ENCODE measurements around the gene TSPYL1.
"Not testable (repeated sequence)": the region's sequence is repeated elsewhere in the genome, so short reads cannot be mapped to it uniquely, and the experiment has no call there.

Gene TSPYL1

DNA sequence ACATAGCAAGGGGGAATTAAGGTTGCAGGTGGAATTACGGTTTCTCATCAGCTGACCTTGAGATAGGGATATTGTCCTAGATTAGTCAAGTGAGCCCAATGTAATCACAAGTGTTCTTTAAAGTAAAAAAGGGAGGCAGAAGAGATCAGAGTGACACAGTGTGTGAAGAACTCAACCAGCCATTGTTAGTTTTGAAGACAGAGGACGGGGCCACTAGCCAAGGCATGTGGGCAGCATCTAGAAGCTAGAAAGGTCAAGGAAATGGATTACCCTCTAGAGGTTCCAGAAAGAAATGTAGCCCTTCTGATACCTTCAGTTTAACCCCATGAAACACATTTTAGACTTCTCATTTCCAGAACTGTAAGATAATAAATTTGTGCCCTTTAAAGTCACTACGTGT, 18.5 kb upstream of the TSPYL1 start:
- no peak overlapping the region for H3K27ac ChIP-seq (ENCODE audit: low read depth, low read length)

DNA sequence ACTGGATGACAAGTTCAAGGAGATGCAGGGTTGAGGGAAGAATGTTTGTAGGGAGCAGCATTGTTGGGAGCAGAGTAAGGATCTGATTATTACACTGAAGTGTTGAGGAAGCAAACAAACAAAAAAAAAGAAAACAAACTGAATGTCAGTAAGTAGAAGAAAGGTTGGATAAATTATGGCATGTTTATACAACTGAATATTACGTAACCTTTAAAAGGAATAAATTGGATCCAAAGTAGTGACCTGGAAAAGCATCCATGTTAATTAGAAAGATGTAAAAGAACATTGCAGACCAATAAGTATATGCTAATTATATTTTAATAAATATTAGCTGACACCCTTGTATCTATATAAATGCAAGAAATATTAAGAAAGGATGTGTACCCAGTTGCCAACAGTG, 12.8 kb upstream of the TSPYL1 start:
- Histone ChIP-seq H3K4me3 (ENCODE audit: low read depth, low read length) (no peak overlapping the region), H3K79me2 (ENCODE audit: control insufficient read depth, insufficient read depth, low read length, unreplicated experiment) (no peaks in the 10 kb centered on the region), H3K4me1 (ENCODE audit: control insufficient read depth, insufficient read depth, low read length, unreplicated experiment) (no peaks in the 10 kb centered on the region), H2AFZ (ENCODE audit: low read length, unreplicated experiment) (no peak overlapping the region), H3K27me3 (ENCODE audit: insufficient read depth, low read length) (no peaks in the 10 kb centered on the region), H3K36me3 (ENCODE audit: insufficient read depth, low read length) (no peaks in the 10 kb centered on the region), H3K27ac (ENCODE audit: low read depth, low read length) (no peak overlapping the region)

More for the DNA sequence above, 18.5 kb upstream of the TSPYL1 start:
- no peaks in the 10 kb centered on the region for H3K79me2 ChIP-seq (ENCODE audit: control insufficient read depth, insufficient read depth, low read length, unreplicated experiment)
- H3K4me1 ChIP-seq (ENCODE audit: control insufficient read depth, insufficient read depth, low read length, unreplicated experiment) = no peaks in the 10 kb centered on the region
- H3K4me3 ChIP-seq (ENCODE audit: low read depth, low read length) = no peak overlapping the region
- H3K36me3 ChIP-seq (ENCODE audit: insufficient read depth, low read length) = 0 out of 2 replicates have a peak, but pooled peaks cover 3% of the 10 kb centered on the region
- H2AFZ ChIP-seq (ENCODE audit: low read length, unreplicated experiment) = no peak overlapping the region
- H3K27me3 ChIP-seq (ENCODE audit: insufficient read depth, low read length) = no peaks in the 10 kb centered on the region

DNA sequence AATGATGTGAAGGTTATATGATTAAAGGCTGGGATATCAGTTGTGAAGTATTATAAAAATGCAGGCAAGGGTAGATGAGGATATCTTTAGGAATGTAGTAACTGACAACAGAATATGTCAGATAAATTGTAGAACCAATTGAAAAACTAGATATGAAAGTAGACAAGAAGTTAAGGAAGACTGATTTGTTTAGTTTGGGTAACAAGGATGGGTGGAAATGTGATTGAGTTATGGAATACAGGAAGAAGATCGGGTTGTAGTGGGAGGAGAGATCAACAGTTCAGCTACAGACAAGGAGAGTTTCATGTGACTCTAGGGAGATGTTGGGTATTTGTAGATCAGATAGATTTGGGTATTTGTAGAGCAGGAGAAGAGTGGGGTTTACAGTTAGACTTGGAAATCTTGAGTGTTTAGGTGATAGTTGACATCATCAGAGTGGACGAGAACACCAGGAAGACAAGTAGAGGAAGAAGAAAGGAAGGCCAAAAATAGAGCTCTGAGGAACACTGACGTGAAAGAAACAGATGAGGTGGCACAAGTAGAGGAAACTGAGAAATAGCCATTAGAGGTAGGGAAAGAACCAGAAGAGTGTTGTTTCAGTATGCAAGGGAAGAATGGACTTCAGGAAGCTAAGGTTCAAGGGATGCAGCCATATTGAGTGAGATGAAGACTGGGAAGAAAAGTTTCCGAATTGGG, 12.1 kb upstream of the TSPYL1 start:
- Histone ChIP-seq H3K36me3 (ENCODE audit: insufficient read depth, low read length) (no peaks in the 10 kb centered on the region), H3K27ac (ENCODE audit: low read depth, low read length) (no peak overlapping the region), H3K4me3 (ENCODE audit: low read depth, low read length) (no peak overlapping the region), H2AFZ (ENCODE audit: low read length, unreplicated experiment) (no peak overlapping the region), H3K27me3 (ENCODE audit: insufficient read depth, low read length) (no peaks in the 10 kb centered on the region), H3K79me2 (ENCODE audit: control insufficient read depth, insufficient read depth, low read length, unreplicated experiment) (no peaks in the 10 kb centered on the region), H3K4me1 (ENCODE audit: control insufficient read depth, insufficient read depth, low read length, unreplicated experiment) (no peaks in the 10 kb centered on the region)

DNA sequence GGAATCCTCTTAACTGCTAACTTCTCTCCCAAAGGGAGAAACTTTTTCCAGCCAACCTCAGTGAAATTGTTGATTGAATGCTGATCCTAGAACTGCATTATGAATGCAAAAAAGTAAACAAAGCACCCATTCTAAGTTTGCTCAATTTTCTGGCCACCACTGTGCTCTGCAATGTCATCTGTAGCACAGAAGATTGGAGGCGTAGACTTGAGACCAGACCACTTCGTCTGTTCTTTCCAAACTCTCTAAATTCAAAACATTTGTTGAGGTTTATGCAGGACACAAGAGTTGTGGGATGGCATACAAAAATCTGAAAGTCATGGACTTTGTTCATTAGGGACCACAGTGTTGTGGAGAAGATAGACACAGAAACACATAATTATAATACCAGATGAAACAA, 11.1 kb upstream of the TSPYL1 start:
- H3K79me2 ChIP-seq (ENCODE audit: control insufficient read depth, insufficient read depth, low read length, unreplicated experiment) = no peaks in the 10 kb centered on the region
- no peak overlapping the region for H3K4me3 ChIP-seq (ENCODE audit: low read depth, low read length)
- H2AFZ ChIP-seq (ENCODE audit: low read length, unreplicated experiment) = no peak overlapping the region
- H3K36me3 ChIP-seq (ENCODE audit: insufficient read depth, low read length) = no peaks in the 10 kb centered on the region
- H3K27ac ChIP-seq (ENCODE audit: low read depth, low read length) = no peak overlapping the region
- H3K4me1 ChIP-seq (ENCODE audit: control insufficient read depth, insufficient read depth, low read length, unreplicated experiment) = no peaks in the 10 kb centered on the region
- no peaks in the 10 kb centered on the region for H3K27me3 ChIP-seq (ENCODE audit: insufficient read depth, low read length)

DNA sequence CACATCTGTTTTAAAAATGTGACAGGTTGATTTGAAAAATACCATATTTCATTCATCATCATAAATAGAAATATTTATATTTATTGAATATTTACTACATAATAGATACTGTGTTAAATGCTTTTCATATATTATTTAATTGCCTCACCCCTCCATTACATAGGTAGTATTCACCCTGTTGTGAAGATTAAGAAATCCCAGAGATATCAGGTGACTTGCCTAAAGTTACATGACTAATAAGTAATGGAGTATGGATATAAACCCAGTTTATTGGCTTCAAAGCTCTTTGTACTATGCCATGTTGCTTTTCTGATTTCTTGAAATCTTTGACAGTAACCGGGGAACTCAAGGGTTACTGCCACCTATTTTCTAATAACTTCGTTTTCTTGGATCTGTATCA, 10.1 kb upstream of the TSPYL1 start:
- Histone ChIP-seq H3K27ac (ENCODE audit: low read depth, low read length) (no peak overlapping the region), H2AFZ (ENCODE audit: low read length, unreplicated experiment) (no peak overlapping the region), H3K4me1 (ENCODE audit: control insufficient read depth, insufficient read depth, low read length, unreplicated experiment) (no peaks in the 10 kb centered on the region), H3K4me3 (ENCODE audit: low read depth, low read length) (no peak overlapping the region), H3K36me3 (ENCODE audit: insufficient read depth, low read length) (no peaks in the 10 kb centered on the region), H3K27me3 (ENCODE audit: insufficient read depth, low read length) (no peaks in the 10 kb centered on the region), H3K79me2 (ENCODE audit: control insufficient read depth, insufficient read depth, low read length, unreplicated experiment) (no peaks in the 10 kb centered on the region)

DNA sequence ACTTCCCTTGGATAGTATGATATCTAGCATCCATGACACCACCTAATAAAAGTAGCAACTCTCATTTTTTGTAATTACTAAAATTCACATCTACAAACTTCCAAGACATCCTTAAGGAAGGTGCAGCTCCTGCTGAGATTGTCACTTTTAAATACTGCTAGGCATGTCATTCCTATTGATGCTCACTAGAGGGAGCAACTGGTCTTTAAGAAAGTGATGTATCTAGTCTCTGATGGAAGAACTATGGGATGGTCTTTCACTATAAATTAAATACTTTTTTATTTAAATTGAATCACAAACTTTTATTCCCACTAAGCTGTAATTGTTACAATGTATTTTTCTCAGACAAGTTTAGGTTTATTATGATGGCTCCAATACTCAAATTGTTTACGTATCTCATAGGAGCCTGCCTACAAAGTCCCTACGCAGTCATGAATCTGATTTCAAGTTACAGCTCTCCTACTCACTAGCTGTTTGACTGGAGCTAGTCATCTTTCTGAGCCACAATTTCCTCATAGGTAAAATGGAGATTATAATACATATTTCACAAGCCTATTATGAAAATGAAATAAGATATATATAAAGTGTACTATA, 8.1 kb upstream of the TSPYL1 start:
- H3K79me2 ChIP-seq (ENCODE audit: control insufficient read depth, insufficient read depth, low read length, unreplicated experiment) = no peaks in the 10 kb centered on the region
- no peaks in the 10 kb centered on the region for H3K4me1 ChIP-seq (ENCODE audit: control insufficient read depth, insufficient read depth, low read length, unreplicated experiment)
- no peaks in the 10 kb centered on the region for H3K36me3 ChIP-seq (ENCODE audit: insufficient read depth, low read length)
- no peaks in the 10 kb centered on the region for H3K27me3 ChIP-seq (ENCODE audit: insufficient read depth, low read length)
- no peak overlapping the region for H3K27ac ChIP-seq (ENCODE audit: low read depth, low read length)
- H2AFZ ChIP-seq (ENCODE audit: low read length, unreplicated experiment) = no peak overlapping the region
- no peak overlapping the region for H3K4me3 ChIP-seq (ENCODE audit: low read depth, low read length)

DNA sequence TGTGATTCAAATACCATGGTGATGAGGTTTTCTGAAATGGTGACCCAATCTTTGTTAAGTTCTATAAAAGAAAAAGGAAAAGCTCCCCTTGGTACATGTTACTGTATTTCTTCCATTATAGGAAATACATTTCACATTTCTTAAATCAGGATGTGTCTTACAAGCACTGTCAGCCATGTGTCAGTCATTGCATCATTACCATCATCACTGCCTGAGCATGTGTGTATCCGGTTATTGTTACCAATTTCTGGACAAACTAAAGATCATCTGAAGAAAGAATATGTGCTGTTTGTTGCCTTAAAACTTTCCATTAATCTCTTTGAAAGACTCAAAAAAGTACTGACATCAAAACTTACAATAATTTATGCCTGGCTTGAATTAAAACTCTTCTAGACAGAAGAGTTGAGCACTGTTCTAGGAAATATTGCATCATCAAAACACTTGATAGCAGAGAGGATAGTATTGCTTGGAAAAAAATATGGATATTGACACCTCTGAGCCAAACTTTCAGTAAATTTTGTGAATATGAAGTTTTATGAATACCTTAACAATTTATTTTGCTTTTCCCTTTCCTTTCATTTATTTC, 7.1 kb upstream of the TSPYL1 start:
- H3K36me3 ChIP-seq (ENCODE audit: insufficient read depth, low read length) = no peaks in the 10 kb centered on the region
- no peaks in the 10 kb centered on the region for H3K27me3 ChIP-seq (ENCODE audit: insufficient read depth, low read length)
- no peak overlapping the region for H3K4me3 ChIP-seq (ENCODE audit: low read depth, low read length)
- no peak overlapping the region for H3K27ac ChIP-seq (ENCODE audit: low read depth, low read length)
- no peaks in the 10 kb centered on the region for H3K4me1 ChIP-seq (ENCODE audit: control insufficient read depth, insufficient read depth, low read length, unreplicated experiment)
- no peaks in the 10 kb centered on the region for H3K79me2 ChIP-seq (ENCODE audit: control insufficient read depth, insufficient read depth, low read length, unreplicated experiment)
- no peak overlapping the region for H2AFZ ChIP-seq (ENCODE audit: low read length, unreplicated experiment)

DNA sequence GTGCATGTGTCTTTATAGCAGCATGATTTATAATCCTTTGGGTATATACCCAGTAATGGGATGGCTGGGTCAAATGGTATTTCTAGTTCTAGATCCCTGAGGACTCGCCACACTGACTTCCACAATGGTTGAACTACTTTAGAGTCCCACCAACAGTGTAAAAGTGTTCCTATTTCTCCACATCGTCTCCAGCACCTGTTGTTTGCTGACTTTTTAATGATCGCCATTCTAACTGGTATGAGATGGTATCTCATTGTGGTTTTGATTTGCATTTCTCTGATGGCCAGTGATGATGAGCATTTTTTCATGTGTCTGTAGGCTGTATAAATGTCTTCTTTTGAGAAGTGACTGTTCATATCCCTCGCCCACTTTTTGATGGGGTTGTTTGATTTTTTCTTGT, 5.3 kb upstream of the TSPYL1 start:
- not testable (repeated sequence) for H3K4me3 ChIP-seq (ENCODE audit: low read depth, low read length); H3K79me2 ChIP-seq (ENCODE audit: control insufficient read depth, insufficient read depth, low read length, unreplicated experiment); H2AFZ ChIP-seq (ENCODE audit: low read length, unreplicated experiment); H3K27ac ChIP-seq (ENCODE audit: low read depth, low read length); H3K36me3 ChIP-seq (ENCODE audit: insufficient read depth, low read length); H3K27me3 ChIP-seq (ENCODE audit: insufficient read depth, low read length)
- peaks cover 11% of the 10 kb centered on the region for H3K4me1 ChIP-seq (ENCODE audit: control insufficient read depth, insufficient read depth, low read length, unreplicated experiment)

DNA sequence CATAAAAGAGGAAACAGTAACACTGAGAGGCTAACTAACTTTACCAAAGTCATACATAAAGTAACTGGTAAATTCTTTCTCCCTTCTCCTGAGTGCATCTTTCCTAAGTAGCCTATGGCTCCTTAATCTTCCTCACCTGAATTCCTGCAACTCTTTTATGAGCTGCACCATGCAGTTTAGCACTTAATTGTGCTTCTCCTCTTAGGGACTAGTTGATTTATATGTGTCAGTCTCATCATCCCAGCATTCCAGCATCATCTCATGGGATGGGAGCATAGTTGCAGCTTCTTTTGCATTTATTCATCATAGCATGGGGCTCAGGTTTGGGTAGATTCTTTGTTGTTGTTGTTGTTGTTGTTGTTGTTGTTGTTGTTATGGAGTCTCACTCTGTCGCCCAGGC, 3.5 kb upstream of the TSPYL1 start:
- Histone ChIP-seq H2AFZ (ENCODE audit: low read length, unreplicated experiment) (no peak overlapping the region), H3K36me3 (ENCODE audit: insufficient read depth, low read length) (peaks cover 4% of the 10 kb centered on the region; the same call in 1 of the 2 replicates), H3K79me2 (ENCODE audit: control insufficient read depth, insufficient read depth, low read length, unreplicated experiment) (peaks cover 14% of the 10 kb centered on the region), H3K4me3 (ENCODE audit: low read depth, low read length) (no peak overlapping the region), H3K4me1 (ENCODE audit: control insufficient read depth, insufficient read depth, low read length, unreplicated experiment) (peaks cover 15% of the 10 kb centered on the region), H3K27ac (ENCODE audit: low read depth, low read length) (no peak overlapping the region), H3K27me3 (ENCODE audit: insufficient read depth, low read length) (no peaks in the 10 kb centered on the region)

DNA sequence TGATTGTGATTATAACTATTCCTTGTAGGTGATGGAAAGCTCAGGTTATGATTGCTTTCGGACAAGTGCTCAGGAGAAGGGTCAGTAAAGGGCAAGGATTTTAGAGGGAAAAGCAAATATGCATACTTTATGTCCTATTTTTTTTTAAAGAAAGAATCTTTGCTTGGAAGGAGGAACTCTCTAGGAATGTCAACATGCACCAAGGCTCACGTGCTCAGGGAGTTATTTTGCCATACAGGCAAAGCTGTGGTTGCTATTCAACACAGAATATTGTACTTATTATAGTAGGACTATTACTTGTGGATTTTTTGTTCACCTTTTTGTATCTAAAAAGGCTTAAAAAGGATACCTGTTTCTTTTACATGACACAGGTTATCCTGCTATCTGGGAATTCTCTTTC, 3.0 kb upstream of the TSPYL1 start:
- Histone ChIP-seq H3K4me3 (ENCODE audit: low read depth, low read length) (no peak overlapping the region), H3K27ac (ENCODE audit: low read depth, low read length) (no peak overlapping the region), H2AFZ (ENCODE audit: low read length, unreplicated experiment) (no peak overlapping the region), H3K36me3 (ENCODE audit: insufficient read depth, low read length) (peaks cover 8% of the 10 kb centered on the region; the same call in 1 of the 2 replicates), H3K4me1 (ENCODE audit: control insufficient read depth, insufficient read depth, low read length, unreplicated experiment) (peaks cover 18% of the 10 kb centered on the region), H3K79me2 (ENCODE audit: control insufficient read depth, insufficient read depth, low read length, unreplicated experiment) (peaks cover 19% of the 10 kb centered on the region), H3K27me3 (ENCODE audit: insufficient read depth, low read length) (no peaks in the 10 kb centered on the region)

DNA sequence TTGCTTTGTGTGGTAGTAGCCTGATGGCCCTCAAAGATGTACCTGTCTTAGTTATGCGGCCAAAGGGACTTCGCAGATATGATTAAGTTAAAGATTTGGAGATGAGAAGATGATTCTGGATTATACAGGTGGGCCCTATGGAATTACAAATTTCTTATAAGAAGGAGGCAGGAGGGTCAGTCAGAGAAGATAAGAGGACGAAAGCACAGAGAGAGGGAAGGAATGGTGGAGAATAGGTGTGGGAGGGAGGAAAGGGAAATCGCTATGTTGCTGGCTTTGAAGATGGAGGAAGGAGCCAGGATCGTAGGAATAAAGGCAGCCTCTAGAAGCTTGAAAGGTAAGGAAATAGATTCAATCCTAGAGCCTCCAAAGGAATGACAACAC, 1.2 kb upstream of the TSPYL1 start:
- H3K36me3 ChIP-seq (ENCODE audit: insufficient read depth, low read length) = peaks cover 15% of the 10 kb centered on the region; the same call in 1 of the 2 replicates
- peaks cover 27% of the 10 kb centered on the region for H3K4me1 ChIP-seq (ENCODE audit: control insufficient read depth, insufficient read depth, low read length, unreplicated experiment)
- peaks cover 36% of the 10 kb centered on the region for H3K79me2 ChIP-seq (ENCODE audit: control insufficient read depth, insufficient read depth, low read length, unreplicated experiment)
- peak overlapping the region; percentile 94 for H3K4me3 ChIP-seq (ENCODE audit: low read depth, low read length)
- no peaks in the 10 kb centered on the region for H3K27me3 ChIP-seq (ENCODE audit: insufficient read depth, low read length)
- H2AFZ ChIP-seq (ENCODE audit: low read length, unreplicated experiment) = peak overlapping the region; percentile 97
- H3K27ac ChIP-seq (ENCODE audit: low read depth, low read length) = no peak overlapping the region

Measured in ACC112 (cell line).